Peyer's patch (tissue), 4 donors: ENCODE results near the gene NHSL2.

Source experiments
- POLR2A ChIP-seq, 2 donors: fragments of 450-650 bp; IDR thresholded peaks; one replicate each; pipeline ENCODE4 v1.5.1; 2017; ENCODE audit warnings: antibody characterized with exemption in 2 of 2, mild to moderate bottlenecking in 2 of 2, moderate library complexity in 2 of 2
- TF ChIP-seq, protein P1 (sequence below), 6 experiments: fragments of 450-650 bp in 4 of 6; fragments of 200-600 bp in 2 of 6; sonication (generic) in 1 of 6; IDR thresholded peaks; one replicate each; pipeline ENCODE4 v1.5.1; 2017 to 2019; ENCODE audit warnings: antibody characterized with exemption in 6 of 6, mild to moderate bottlenecking in 3 of 6, moderate library complexity in 1 of 6

DNA sequence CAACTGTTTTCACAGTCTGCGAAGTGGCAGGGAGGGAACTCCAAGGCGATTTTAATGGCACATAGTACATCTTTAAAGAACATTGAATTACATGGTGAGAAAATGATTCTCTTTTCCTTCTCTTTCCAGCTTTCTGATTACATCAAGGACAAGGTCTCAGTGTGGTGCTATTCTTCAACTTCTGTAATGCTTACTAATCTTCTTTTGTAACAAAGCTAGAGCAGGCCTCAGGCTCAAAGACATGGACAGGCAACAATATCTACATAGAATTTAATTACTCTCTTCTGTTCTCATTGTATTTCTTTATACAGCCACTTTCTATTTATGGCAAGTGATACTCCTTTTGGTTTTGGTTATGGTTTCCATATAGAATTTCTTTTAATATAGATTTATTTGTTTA is 172.6 kb downstream of the NHSL2 start:
- TF ChIP-seq POLR2A (IDR thresholded peaks at IDR 0.05), result no peak
- TF ChIP-seq, protein P1, sequence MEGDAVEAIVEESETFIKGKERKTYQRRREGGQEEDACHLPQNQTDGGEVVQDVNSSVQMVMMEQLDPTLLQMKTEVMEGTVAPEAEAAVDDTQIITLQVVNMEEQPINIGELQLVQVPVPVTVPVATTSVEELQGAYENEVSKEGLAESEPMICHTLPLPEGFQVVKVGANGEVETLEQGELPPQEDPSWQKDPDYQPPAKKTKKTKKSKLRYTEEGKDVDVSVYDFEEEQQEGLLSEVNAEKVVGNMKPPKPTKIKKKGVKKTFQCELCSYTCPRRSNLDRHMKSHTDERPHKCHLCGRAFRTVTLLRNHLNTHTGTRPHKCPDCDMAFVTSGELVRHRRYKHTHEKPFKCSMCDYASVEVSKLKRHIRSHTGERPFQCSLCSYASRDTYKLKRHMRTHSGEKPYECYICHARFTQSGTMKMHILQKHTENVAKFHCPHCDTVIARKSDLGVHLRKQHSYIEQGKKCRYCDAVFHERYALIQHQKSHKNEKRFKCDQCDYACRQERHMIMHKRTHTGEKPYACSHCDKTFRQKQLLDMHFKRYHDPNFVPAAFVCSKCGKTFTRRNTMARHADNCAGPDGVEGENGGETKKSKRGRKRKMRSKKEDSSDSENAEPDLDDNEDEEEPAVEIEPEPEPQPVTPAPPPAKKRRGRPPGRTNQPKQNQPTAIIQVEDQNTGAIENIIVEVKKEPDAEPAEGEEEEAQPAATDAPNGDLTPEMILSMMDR (IDR thresholded peaks at IDR 0.05), result no peak
